ENCODE measurements around the gene OPCML.

The OPCML gene

GRCh38 chr11:133536198-133536597, 3.9 kb upstream of the OPCML start:
- no peak for DNase-seq

GRCh38 chr11:133533205-133533604, 904 bp upstream of the OPCML start:
- no peak for DNase-seq

- DNase-seq: no peak
Observed at GRCh38 chr11:133531458-133531857, 843 bp downstream of the OPCML start.

- DNase-seq: no peak
Observed at GRCh38 chr11:133530501-133530835, 1.8 kb downstream of the OPCML start.

- DNase-seq: no peak
Observed at GRCh38 chr11:133529807-133530500, 2.3 kb downstream of the OPCML start.

GRCh38 chr11:133526790-133527189, 5.5 kb downstream of the OPCML start:
- no peak for DNase-seq

GRCh38 chr11:133525976-133526375, 6.3 kb downstream of the OPCML start:
- no peak for DNase-seq

- DNase-seq: no peak
Observed at GRCh38 chr11:133524488-133524887, 7.8 kb downstream of the OPCML start.

GRCh38 chr11:133522344-133522743, 10.0 kb downstream of the OPCML start:
- no peak for DNase-seq

- no peak for DNase-seq
Observed at GRCh38 chr11:133521502-133521901, 10.8 kb downstream of the OPCML start.

GRCh38 chr11:133520707-133521106, 11.6 kb downstream of the OPCML start:
- no peak for DNase-seq

- DNase-seq: no peak
Observed at GRCh38 chr11:133519560-133519959, 12.7 kb downstream of the OPCML start.

GRCh38 chr11:133518702-133519264, 13.5 kb downstream of the OPCML start:
- no peak for DNase-seq

- no peak for DNase-seq
Observed at GRCh38 chr11:133516845-133517244, 15.5 kb downstream of the OPCML start.

- DNase-seq: no peak
Observed at GRCh38 chr11:133515107-133515506, 17.2 kb downstream of the OPCML start.

- no peak for DNase-seq
Observed at GRCh38 chr11:133509924-133510697, 22.2 kb downstream of the OPCML start.

GRCh38 chr11:133508468-133508867, 23.8 kb downstream of the OPCML start:
- DNase-seq: no peak

- DNase-seq: no peak
Observed at GRCh38 chr11:133507185-133507584, 25.1 kb downstream of the OPCML start.

- DNase-seq: no peak
Observed at GRCh38 chr11:133506551-133507094, 25.7 kb downstream of the OPCML start.

- DNase-seq: no peak
Observed at GRCh38 chr11:133506023-133506422, 26.3 kb downstream of the OPCML start.

GRCh38 chr11:133504906-133505305, 27.4 kb downstream of the OPCML start:
- no peak for DNase-seq

- DNase-seq: no peak
Observed at GRCh38 chr11:133503776-133504175, 28.5 kb downstream of the OPCML start.

GRCh38 chr11:133503236-133503635, 29.1 kb downstream of the OPCML start:
- no peak for DNase-seq
